ENCODE data around the gene PTDSS2.

The PTDSS2 gene

DNA sequence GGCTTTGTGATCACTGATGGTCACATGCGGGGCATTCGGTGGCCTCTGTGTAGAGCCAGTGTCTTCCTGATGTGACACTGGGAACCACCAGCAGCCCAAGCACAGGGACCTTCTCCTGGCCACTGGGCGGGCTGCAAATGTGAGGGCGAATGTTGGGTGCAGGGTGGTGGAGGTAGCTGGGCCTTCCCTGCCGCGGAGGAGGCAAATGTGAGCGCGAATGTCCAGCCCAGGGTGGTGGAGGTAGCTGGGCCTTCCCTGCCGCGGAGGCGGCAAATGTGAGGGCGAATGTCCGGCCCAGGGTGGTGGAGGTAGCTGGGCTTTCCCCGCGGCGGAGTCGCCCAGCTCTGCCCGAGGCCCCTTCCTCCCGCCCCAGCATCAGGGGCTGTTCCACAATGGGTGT lies 23.3 kb downstream of the PTDSS2 start:
- no peak overlapping the region for H3K27ac ChIP-seq (ENCODE audit: low read depth, low read length)
- H3K4me1 ChIP-seq (ENCODE audit: control insufficient read depth, insufficient read depth, low read length, unreplicated experiment), result peaks cover 11% of the 10 kb centered on the region
- H2AFZ ChIP-seq (ENCODE audit: low read length, unreplicated experiment), result no peak overlapping the region
- peaks cover 36% of the 10 kb centered on the region for H3K79me2 ChIP-seq (ENCODE audit: control insufficient read depth, insufficient read depth, low read length, unreplicated experiment)
- H3K27me3 ChIP-seq (ENCODE audit: insufficient read depth, low read length), result no peaks in the 10 kb centered on the region
- H3K4me3 ChIP-seq (ENCODE audit: low read depth, low read length), result no peak overlapping the region
- peaks cover 7% of the 10 kb centered on the region; the same call in 1 of the 2 replicates for H3K36me3 ChIP-seq (ENCODE audit: insufficient read depth, low read length)

DNA sequence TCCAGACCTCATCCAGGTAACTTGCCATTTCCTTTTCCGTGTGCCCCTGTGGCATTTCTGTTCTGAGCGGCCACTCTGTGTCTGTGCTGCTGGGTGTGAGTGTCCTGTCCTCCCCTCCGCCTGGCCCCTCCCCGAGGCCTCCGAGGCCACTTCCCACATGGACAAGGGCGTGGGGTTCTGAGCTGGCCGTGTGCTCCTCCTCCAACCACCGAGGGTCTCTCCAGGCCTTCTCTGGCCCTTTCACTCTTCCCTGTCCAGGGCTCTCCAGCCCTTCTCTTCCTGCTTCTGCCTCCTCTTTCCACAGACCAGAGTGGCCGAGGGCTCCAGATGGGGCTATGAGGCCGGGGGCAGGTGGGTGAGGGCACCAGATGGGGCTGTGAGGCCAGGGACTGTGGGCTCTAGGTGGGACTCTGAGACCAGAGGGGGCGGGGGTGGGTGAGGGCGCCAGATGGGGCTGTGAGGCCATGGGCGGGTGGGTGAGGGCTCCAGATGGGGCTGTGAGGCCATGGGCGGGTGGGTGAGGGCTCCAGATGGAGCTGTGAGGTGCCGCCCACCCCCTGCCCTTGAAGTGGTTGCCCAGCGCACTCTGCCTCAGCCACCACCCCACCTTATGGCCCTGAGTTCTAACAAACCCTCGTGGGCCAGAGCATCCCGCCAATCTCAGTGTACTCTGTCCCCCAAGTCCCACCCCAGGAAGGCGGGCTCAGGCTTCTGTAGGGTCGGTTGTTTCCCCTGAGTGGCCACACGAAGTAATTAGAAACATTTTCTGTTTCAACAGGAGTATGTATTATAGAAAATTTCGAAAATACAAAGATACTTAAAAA lies 24.1 kb downstream of the PTDSS2 start:
- H3K4me3 ChIP-seq (ENCODE audit: low read depth, low read length), result no peak overlapping the region
- H3K79me2 ChIP-seq (ENCODE audit: control insufficient read depth, insufficient read depth, low read length, unreplicated experiment), result peaks cover 36% of the 10 kb centered on the region
- H3K27ac ChIP-seq (ENCODE audit: low read depth, low read length), result no peak overlapping the region
- peaks cover 7% of the 10 kb centered on the region; the same call in 1 of the 2 replicates for H3K36me3 ChIP-seq (ENCODE audit: insufficient read depth, low read length)
- H2AFZ ChIP-seq (ENCODE audit: low read length, unreplicated experiment), result no peak overlapping the region
- peaks cover 11% of the 10 kb centered on the region for H3K4me1 ChIP-seq (ENCODE audit: control insufficient read depth, insufficient read depth, low read length, unreplicated experiment)
- H3K27me3 ChIP-seq (ENCODE audit: insufficient read depth, low read length), result no peaks in the 10 kb centered on the region

- Histone ChIP-seq H3K4me3 (ENCODE audit: low read depth, low read length) (no peak overlapping the region), H3K79me2 (ENCODE audit: control insufficient read depth, insufficient read depth, low read length, unreplicated experiment) (peaks cover 36% of the 10 kb centered on the region), H3K27ac (ENCODE audit: low read depth, low read length) (no peak overlapping the region)
Observed at GRCh38 chr11:474914-475506, 24.9 kb downstream of the PTDSS2 start.

GRCh38 chr11:475941-476340 lies 25.9 kb downstream of the PTDSS2 start:
- H3K27me3 ChIP-seq (ENCODE audit: insufficient read depth, low read length), result no peaks in the 10 kb centered on the region

More at GRCh38 chr11:474914-475506, 24.9 kb downstream of the PTDSS2 start:
- Histone ChIP-seq H3K4me1 (ENCODE audit: control insufficient read depth, insufficient read depth, low read length, unreplicated experiment) (peaks cover 3% of the 10 kb centered on the region), H2AFZ (ENCODE audit: low read length, unreplicated experiment) (no peak overlapping the region), H3K36me3 (ENCODE audit: insufficient read depth, low read length) (peaks cover 13% of the 10 kb centered on the region; the same call in 1 of the 2 replicates), H3K27me3 (ENCODE audit: insufficient read depth, low read length) (no peaks in the 10 kb centered on the region)

GRCh38 chr11:476416-476815 lies 26.3 kb downstream of the PTDSS2 start:
- no peak overlapping the region for H3K4me3 ChIP-seq (ENCODE audit: low read depth, low read length)
- H3K79me2 ChIP-seq (ENCODE audit: control insufficient read depth, insufficient read depth, low read length, unreplicated experiment), result peaks cover 30% of the 10 kb centered on the region
- no peaks in the 10 kb centered on the region for H3K4me1 ChIP-seq (ENCODE audit: control insufficient read depth, insufficient read depth, low read length, unreplicated experiment)
- H2AFZ ChIP-seq (ENCODE audit: low read length, unreplicated experiment), result no peak overlapping the region
- peaks cover 18% of the 10 kb centered on the region; the same call in 1 of the 2 replicates for H3K36me3 ChIP-seq (ENCODE audit: insufficient read depth, low read length)
- H3K27ac ChIP-seq (ENCODE audit: low read depth, low read length), result no peak overlapping the region
- H3K27me3 ChIP-seq (ENCODE audit: insufficient read depth, low read length), result no peaks in the 10 kb centered on the region

More at GRCh38 chr11:475941-476340, 25.9 kb downstream of the PTDSS2 start:
- Histone ChIP-seq H3K36me3 (ENCODE audit: insufficient read depth, low read length) (peaks cover 13% of the 10 kb centered on the region; the same call in 1 of the 2 replicates), H3K27ac (ENCODE audit: low read depth, low read length) (no peak overlapping the region), H3K79me2 (ENCODE audit: control insufficient read depth, insufficient read depth, low read length, unreplicated experiment) (peaks cover 34% of the 10 kb centered on the region), H3K4me1 (ENCODE audit: control insufficient read depth, insufficient read depth, low read length, unreplicated experiment) (no peaks in the 10 kb centered on the region), H3K4me3 (ENCODE audit: low read depth, low read length) (no peak overlapping the region), H2AFZ (ENCODE audit: low read length, unreplicated experiment) (no peak overlapping the region)

GRCh38 chr11:477052-477715 lies 27.1 kb downstream of the PTDSS2 start:
- Histone ChIP-seq H3K79me2 (ENCODE audit: control insufficient read depth, insufficient read depth, low read length, unreplicated experiment) (peaks cover 25% of the 10 kb centered on the region), H3K27me3 (ENCODE audit: insufficient read depth, low read length) (no peaks in the 10 kb centered on the region), H3K4me1 (ENCODE audit: control insufficient read depth, insufficient read depth, low read length, unreplicated experiment) (no peaks in the 10 kb centered on the region), H3K36me3 (ENCODE audit: insufficient read depth, low read length) (peaks cover 19% of the 10 kb centered on the region; the same call in 1 of the 2 replicates), H3K4me3 (ENCODE audit: low read depth, low read length) (no peak overlapping the region), H3K27ac (ENCODE audit: low read depth, low read length) (no peak overlapping the region), H2AFZ (ENCODE audit: low read length, unreplicated experiment) (no peak overlapping the region)

DNA sequence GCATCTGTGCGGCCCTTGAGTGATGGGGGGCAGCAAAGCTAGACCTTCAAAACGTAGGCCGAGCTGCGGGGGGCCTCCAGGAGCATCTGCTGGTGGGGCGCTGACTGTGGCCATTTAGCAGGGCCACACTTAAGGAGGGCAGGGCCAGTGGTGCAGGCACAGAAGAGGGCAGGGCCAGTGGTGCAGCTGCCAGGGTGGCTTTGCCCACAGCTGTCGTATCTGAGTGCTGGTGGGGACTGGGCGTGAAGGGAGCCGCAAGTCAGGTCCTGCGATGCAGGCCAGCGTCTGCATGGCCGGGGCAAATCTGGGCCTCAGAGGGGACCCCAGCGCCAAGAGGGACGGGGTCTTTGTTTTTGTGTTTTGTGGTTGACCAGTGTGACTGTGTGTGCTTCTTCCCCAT lies 29.2 kb downstream of the PTDSS2 start:
- H3K27ac ChIP-seq (ENCODE audit: low read depth, low read length), result no peak overlapping the region
- no peak overlapping the region for H3K4me3 ChIP-seq (ENCODE audit: low read depth, low read length)
- H3K27me3 ChIP-seq (ENCODE audit: insufficient read depth, low read length), result no peaks in the 10 kb centered on the region
- H3K36me3 ChIP-seq (ENCODE audit: insufficient read depth, low read length), result peaks cover 19% of the 10 kb centered on the region; the same call in 1 of the 2 replicates
- H3K79me2 ChIP-seq (ENCODE audit: control insufficient read depth, insufficient read depth, low read length, unreplicated experiment), result peaks cover 13% of the 10 kb centered on the region
- H2AFZ ChIP-seq (ENCODE audit: low read length, unreplicated experiment), result no peak overlapping the region
- H3K4me1 ChIP-seq (ENCODE audit: control insufficient read depth, insufficient read depth, low read length, unreplicated experiment), result no peaks in the 10 kb centered on the region

- Histone ChIP-seq H3K79me2 (ENCODE audit: control insufficient read depth, insufficient read depth, low read length, unreplicated experiment) (no peaks in the 10 kb centered on the region), H3K27ac (ENCODE audit: low read depth, low read length) (no peak overlapping the region), H2AFZ (ENCODE audit: low read length, unreplicated experiment) (no peak overlapping the region), H3K4me3 (ENCODE audit: low read depth, low read length) (no peak overlapping the region), H3K27me3 (ENCODE audit: insufficient read depth, low read length) (no peaks in the 10 kb centered on the region), H3K36me3 (ENCODE audit: insufficient read depth, low read length) (peaks cover 10% of the 10 kb centered on the region; the same call in 1 of the 2 replicates), H3K4me1 (ENCODE audit: control insufficient read depth, insufficient read depth, low read length, unreplicated experiment) (no peaks in the 10 kb centered on the region)
Observed at GRCh38 chr11:484616-485015, 34.5 kb downstream of the PTDSS2 start.

- Histone ChIP-seq H3K4me1 (ENCODE audit: control insufficient read depth, insufficient read depth, low read length, unreplicated experiment) (no peaks in the 10 kb centered on the region), H2AFZ (ENCODE audit: low read length, unreplicated experiment) (no peak overlapping the region), H3K4me3 (ENCODE audit: low read depth, low read length) (no peak overlapping the region), H3K36me3 (ENCODE audit: insufficient read depth, low read length) (peaks cover 4% of the 10 kb centered on the region; the same call in 1 of the 2 replicates), H3K79me2 (ENCODE audit: control insufficient read depth, insufficient read depth, low read length, unreplicated experiment) (no peaks in the 10 kb centered on the region), H3K27me3 (ENCODE audit: insufficient read depth, low read length) (no peaks in the 10 kb centered on the region), H3K27ac (ENCODE audit: low read depth, low read length) (no peak overlapping the region)
Observed at GRCh38 chr11:486189-486588, 36.1 kb downstream of the PTDSS2 start.

DNA sequence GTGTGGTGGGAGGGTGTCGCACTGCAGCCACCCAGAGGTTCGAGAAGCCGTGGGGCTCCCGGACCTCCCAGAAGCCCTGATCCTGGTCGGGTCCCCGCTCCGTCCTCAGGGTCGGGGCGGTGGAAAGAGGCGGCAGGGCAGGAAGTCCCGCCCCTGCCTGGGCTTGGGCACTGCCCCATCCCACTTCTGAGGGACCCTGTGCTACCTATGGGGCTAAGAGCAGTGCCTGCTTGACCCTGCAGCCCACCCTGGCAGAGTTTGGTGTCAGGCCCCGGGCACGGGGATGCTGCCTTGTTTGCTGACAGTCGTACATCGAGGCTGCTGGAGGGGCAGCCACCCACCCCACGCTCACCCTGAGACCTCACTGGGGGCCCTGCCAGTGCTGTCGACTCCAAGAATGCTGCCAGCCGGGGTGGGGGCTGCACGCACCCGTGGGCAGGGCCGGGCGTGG lies 37.5 kb downstream of the PTDSS2 start:
- Histone ChIP-seq H3K27me3 (ENCODE audit: insufficient read depth, low read length) (no peaks in the 10 kb centered on the region), H3K27ac (ENCODE audit: low read depth, low read length) (no peak overlapping the region), H3K79me2 (ENCODE audit: control insufficient read depth, insufficient read depth, low read length, unreplicated experiment) (no peaks in the 10 kb centered on the region), H2AFZ (ENCODE audit: low read length, unreplicated experiment) (no peak overlapping the region), H3K36me3 (ENCODE audit: insufficient read depth, low read length) (no peaks in the 10 kb centered on the region), H3K4me1 (ENCODE audit: control insufficient read depth, insufficient read depth, low read length, unreplicated experiment) (no peaks in the 10 kb centered on the region), H3K4me3 (ENCODE audit: low read depth, low read length) (no peak overlapping the region)
